ENCODE measurements around the gene SH2D3A. TPM values are rescaled to one million over a fixed set of nuclear protein-coding genes. Genes with fewer than 3 reads are reported as not detected.
"Not testable (repeated sequence)": the region's sequence is repeated elsewhere in the genome, so short reads cannot be mapped to it uniquely, and the experiment has no call there.

The SH2D3A gene
- total RNA-seq, 2 donors from 2014 or later, result 10.7 to 16.4 TPM

- 38 to 42% methylated on average over 4 to 8 of the region's 8 CpGs for WGBS, 2 experiments (ENCODE audit: insufficient coverage in 1 of 2, insufficient read length in 1 of 2)
These were observed 1.4 kb downstream of the SH2D3A start for GRCh38 chr19:6765738-6766356.

GRCh38 chr19:6762253-6762797, 4.9 kb downstream of the SH2D3A start:
- not testable (repeated sequence) for DNase-seq; H3K27me3 ChIP-seq (ENCODE audit: control insufficient read depth, insufficient read depth, low read length, poor library complexity, severe bottlenecking); H3K9me3 Mint-ChIP-seq; H3K27me3 Mint-ChIP-seq (ENCODE audit: insufficient read depth); H3K4me1 ChIP-seq (ENCODE audit: control insufficient read depth, insufficient read depth, low read length); H3K27ac ChIP-seq (ENCODE audit: low read depth, low read length); H3K27ac Mint-ChIP-seq; H3K36me3 ChIP-seq (ENCODE audit: control insufficient read depth, insufficient read depth, low read length); H3K4me3 Mint-ChIP-seq; H3K9me3 ChIP-seq (ENCODE audit: control insufficient read depth, low read length); H3K4me3 ChIP-seq (ENCODE audit: low read length); H3K9ac ChIP-seq (ENCODE audit: extremely low read depth, low read length, poor library complexity, severe bottlenecking)
- Mint-ChIP-seq H3K36me3 (ENCODE audit: low read depth) (peaks cover 33% of the 10 kb centered on the region), H3K4me1 (peaks cover 12% of the 10 kb centered on the region)
- WGBS, 2 experiments (ENCODE audit: insufficient coverage in 1 of 2, insufficient read length in 1 of 2), result 92 to 100% methylated on average over 2 to 8 of the region's 8 CpGs

More at GRCh38 chr19:6765738-6766356, 1.4 kb downstream of the SH2D3A start:
- Histone ChIP-seq H3K9me3 (ENCODE audit: control insufficient read depth, low read length) (no peaks in the 10 kb centered on the region), H3K27me3 (ENCODE audit: control insufficient read depth, insufficient read depth, low read length, poor library complexity, severe bottlenecking) (no peaks in the 10 kb centered on the region), H3K27ac (ENCODE audit: low read depth, low read length) (no peak overlapping the region), H3K4me1 (ENCODE audit: control insufficient read depth, insufficient read depth, low read length) (no peaks in the 10 kb centered on the region), H3K36me3 (ENCODE audit: control insufficient read depth, insufficient read depth, low read length) (no peaks in the 10 kb centered on the region), H3K9ac (ENCODE audit: extremely low read depth, low read length, poor library complexity, severe bottlenecking) (peak overlapping the region; percentile 38), H3K4me3 (ENCODE audit: low read length) (peak overlapping the region; percentile 89)
- H3K4me3 Mint-ChIP-seq, result peak overlapping the region; percentile 70
- DNase-seq, result peak; percentile 97
- TF ChIP-seq CTCF (conservative IDR thresholded peaks at IDR 0.05), result no peak
- peak overlapping the region; percentile 96 for H3K27ac Mint-ChIP-seq
- H3K9me3 Mint-ChIP-seq, result no peaks in the 10 kb centered on the region
- peaks cover 13% of the 10 kb centered on the region for H3K36me3 Mint-ChIP-seq (ENCODE audit: low read depth)
- peaks cover 12% of the 10 kb centered on the region for H3K4me1 Mint-ChIP-seq
- H3K27me3 Mint-ChIP-seq (ENCODE audit: insufficient read depth), result no peaks in the 10 kb centered on the region

- Histone ChIP-seq H3K36me3 (ENCODE audit: control insufficient read depth, insufficient read depth, low read length) (peaks cover 5% of the 10 kb centered on the region), H3K9ac (ENCODE audit: extremely low read depth, low read length, poor library complexity, severe bottlenecking) (no peak overlapping the region), H3K9me3 (ENCODE audit: control insufficient read depth, low read length) (no peaks in the 10 kb centered on the region), H3K27me3 (ENCODE audit: control insufficient read depth, insufficient read depth, low read length, poor library complexity, severe bottlenecking) (no peaks in the 10 kb centered on the region), H3K4me3 (ENCODE audit: low read length) (no peak overlapping the region), H3K4me1 (ENCODE audit: control insufficient read depth, insufficient read depth, low read length) (no peaks in the 10 kb centered on the region), H3K27ac (ENCODE audit: low read depth, low read length) (no peak overlapping the region)
- Mint-ChIP-seq H3K4me3 (no peak overlapping the region), H3K4me1 (peaks cover 4% of the 10 kb centered on the region), H3K36me3 (ENCODE audit: low read depth) (peaks cover 33% of the 10 kb centered on the region), H3K9me3 (no peaks in the 10 kb centered on the region), H3K27me3 (ENCODE audit: insufficient read depth) (no peaks in the 10 kb centered on the region), H3K27ac (no peak overlapping the region)
- 93 to 100% methylated on average over 1 to 3 of the region's 4 CpGs for WGBS, 2 experiments (ENCODE audit: insufficient coverage in 1 of 2, insufficient read length in 1 of 2)
- TF ChIP-seq CTCF (conservative IDR thresholded peaks at IDR 0.05), result no peak
- peak; percentile 73 for DNase-seq
These were observed 6.1 kb downstream of the SH2D3A start for GRCh38 chr19:6761053-6761676.
